Adipocyte (in vitro differentiated cells): ENCODE data around the gene LEF1.
A peak's percentile ranks its signal among the peaks of the same experiment; 100 is the strongest.
"Not testable (repeated sequence)": the region's sequence is repeated elsewhere in the genome, so short reads cannot be mapped to it uniquely, and the experiment has no call there.

Source experiments
- DNase-seq: peaks from one replicate; pipeline ENCODE4 v3.0.0-alpha.2; 2015; ENCODE audit warnings: low read depth
- H3K27me3 ChIP-seq: replicated peaks from 2 replicates; pipeline ENCODE4 v1.7.0; 2013; ENCODE audit warnings: mild to moderate bottlenecking, low read length, moderate library complexity; ENCODE audit not compliant: control insufficient read depth, insufficient read depth
- H3K36me3 ChIP-seq: 2 replicates; pipeline ENCODE4 v1.7.0; 2013; ENCODE audit warnings: low read length, mild to moderate bottlenecking, moderate library complexity; ENCODE audit not compliant: control insufficient read depth, insufficient read depth, severe bottlenecking
- H3K4me1 ChIP-seq: 2 replicates; pipeline ENCODE4 v1.7.0; 2013; ENCODE audit warnings: mild to moderate bottlenecking, low read length, moderate library complexity; ENCODE audit not compliant: control insufficient read depth, insufficient read depth
- H3K4me3 ChIP-seq: 2 replicates; pipeline ENCODE4 v1.7.0; 2013; ENCODE audit warnings: mild to moderate bottlenecking, low read length, moderate library complexity
- H3K9ac ChIP-seq: 2 replicates; pipeline ENCODE4 v1.7.0; 2013; ENCODE audit warnings: mild to moderate bottlenecking, low read length, moderate library complexity
- H3K9me3 ChIP-seq: 2 replicates; pipeline ENCODE4 v1.7.0; 2013; ENCODE audit warnings: mild to moderate bottlenecking, low read length, moderate library complexity; ENCODE audit not compliant: control insufficient read depth

The LEF1 gene

DNA sequence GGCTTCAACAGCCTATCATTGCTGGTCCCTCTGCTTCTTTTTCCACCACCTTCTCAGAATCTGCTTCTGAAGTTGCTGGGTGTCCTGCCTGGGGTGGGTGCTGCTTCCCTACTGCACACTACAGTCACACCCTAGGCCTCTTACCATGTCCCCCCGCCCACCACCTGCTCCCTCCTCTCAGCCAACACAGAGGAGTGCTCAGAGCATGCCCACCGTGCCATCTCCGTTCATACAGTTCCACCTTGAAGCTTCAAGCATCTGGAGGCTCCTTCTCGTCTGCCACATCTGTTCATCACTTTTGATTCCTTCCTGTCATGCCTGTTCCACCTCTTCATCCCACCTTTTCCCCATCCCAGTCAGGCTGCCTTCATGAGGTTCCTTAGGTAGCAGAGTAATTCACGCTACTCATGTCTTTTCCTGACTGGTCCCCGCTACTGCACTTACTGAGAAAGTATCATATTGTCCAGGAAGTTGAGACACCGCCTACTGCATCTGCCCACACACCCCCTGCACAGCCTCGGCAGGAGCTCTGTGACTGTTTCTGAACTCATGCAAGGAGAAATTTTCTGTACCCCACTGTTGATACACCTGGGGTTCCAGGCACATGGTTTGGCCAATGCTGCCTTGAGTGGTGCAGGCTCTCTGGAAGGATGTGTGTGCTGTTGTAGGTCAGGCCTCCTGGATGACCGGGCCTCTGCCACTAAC, 139.6 kb downstream of the LEF1 start:
- peaks cover 28% of the 10 kb centered on the region for H3K4me1 ChIP-seq
- H3K9me3 ChIP-seq, result no peaks in the 10 kb centered on the region
- no peak overlapping the region for H3K4me3 ChIP-seq
- H3K27me3 ChIP-seq, result no peaks in the 10 kb centered on the region
- peaks cover 88% of the 10 kb centered on the region for H3K36me3 ChIP-seq
- H3K9ac ChIP-seq, result no peak overlapping the region
- DNase-seq, result no peak

DNA sequence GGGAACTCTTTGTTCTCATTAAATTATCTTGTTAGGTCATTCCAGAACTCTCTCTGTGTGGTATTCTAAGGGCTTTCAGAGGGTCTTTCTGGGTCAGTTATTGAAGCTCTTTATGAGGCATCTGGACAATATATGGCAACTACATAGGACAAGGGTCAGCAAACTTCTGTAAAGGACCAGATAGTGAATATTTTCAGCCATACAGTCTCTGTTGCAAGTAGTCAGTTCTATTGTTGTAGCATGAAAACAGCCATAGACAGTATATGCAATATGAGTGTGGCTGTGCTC, 143.9 kb downstream of the LEF1 start:
- Histone ChIP-seq H3K9me3 (no peaks in the 10 kb centered on the region), H3K4me3 (no peak overlapping the region), H3K36me3 (peaks cover 95% of the 10 kb centered on the region), H3K27me3 (no peaks in the 10 kb centered on the region), H3K4me1 (peaks cover 2% of the 10 kb centered on the region), H3K9ac (no peak overlapping the region)
- DNase-seq, result no peak

DNA sequence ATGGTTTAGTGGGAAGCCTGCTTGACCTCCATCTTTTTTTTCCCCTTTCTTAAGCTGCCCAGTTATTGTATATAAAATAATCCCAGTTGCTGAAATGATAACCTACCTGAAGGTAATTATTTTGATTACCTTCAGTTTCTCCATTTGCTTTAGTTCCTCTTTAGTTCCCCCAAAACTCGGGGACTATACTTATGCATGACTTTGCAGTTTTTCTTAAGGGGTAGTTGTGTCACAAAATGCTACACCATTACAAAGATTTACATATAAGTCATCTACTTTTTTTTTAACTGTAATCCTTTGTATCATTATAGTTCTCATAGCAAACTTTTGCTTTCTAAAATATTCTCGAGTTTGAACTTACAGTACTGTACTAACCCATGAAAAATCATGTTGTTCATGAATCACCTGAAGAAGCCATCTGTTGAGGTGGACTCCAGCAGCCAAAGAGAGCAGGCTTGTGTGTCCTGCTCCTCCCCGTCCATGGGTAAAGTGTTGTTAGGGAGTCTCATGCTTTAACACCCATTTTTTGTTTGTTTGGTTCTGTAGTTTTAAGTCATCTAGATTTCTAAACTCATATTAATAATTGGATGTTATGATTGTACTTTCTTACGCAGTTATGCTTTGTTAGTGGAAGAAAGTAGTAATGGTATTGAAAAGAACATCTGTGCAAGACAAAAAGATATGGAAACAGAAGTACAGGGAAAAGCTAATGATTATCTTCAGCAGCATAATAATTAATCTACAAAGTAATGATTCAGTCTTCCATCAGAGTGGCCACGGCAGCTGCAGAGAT, 144.5 kb downstream of the LEF1 start:
- no peaks in the 10 kb centered on the region for H3K27me3 ChIP-seq
- no peaks in the 10 kb centered on the region for H3K4me1 ChIP-seq
- no peak overlapping the region for H3K9ac ChIP-seq
- DNase-seq, result no peak
- H3K36me3 ChIP-seq, result peaks cover 96% of the 10 kb centered on the region
- no peak overlapping the region for H3K4me3 ChIP-seq
- H3K9me3 ChIP-seq, result no peaks in the 10 kb centered on the region

DNA sequence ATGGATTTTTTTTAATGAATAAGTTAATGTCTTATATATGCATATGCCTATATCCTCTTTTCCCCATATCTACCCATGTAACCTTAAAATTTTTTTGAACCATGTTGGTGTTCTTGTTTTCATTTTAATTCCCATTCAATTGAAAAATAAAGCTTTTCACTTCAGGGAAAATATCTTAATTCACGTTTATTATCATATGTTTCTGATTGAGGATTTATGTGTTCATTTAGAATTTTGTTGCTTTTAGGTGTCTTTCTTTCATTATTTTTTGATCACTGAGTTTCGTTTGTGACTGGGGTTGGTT, 149.9 kb downstream of the LEF1 start:
- H3K27me3 ChIP-seq, result no peaks in the 10 kb centered on the region
- no peak overlapping the region for H3K9ac ChIP-seq
- DNase-seq, result no peak
- H3K4me1 ChIP-seq, result no peaks in the 10 kb centered on the region
- no peak overlapping the region for H3K4me3 ChIP-seq
- peaks cover 88% of the 10 kb centered on the region for H3K36me3 ChIP-seq
- no peaks in the 10 kb centered on the region for H3K9me3 ChIP-seq

DNA sequence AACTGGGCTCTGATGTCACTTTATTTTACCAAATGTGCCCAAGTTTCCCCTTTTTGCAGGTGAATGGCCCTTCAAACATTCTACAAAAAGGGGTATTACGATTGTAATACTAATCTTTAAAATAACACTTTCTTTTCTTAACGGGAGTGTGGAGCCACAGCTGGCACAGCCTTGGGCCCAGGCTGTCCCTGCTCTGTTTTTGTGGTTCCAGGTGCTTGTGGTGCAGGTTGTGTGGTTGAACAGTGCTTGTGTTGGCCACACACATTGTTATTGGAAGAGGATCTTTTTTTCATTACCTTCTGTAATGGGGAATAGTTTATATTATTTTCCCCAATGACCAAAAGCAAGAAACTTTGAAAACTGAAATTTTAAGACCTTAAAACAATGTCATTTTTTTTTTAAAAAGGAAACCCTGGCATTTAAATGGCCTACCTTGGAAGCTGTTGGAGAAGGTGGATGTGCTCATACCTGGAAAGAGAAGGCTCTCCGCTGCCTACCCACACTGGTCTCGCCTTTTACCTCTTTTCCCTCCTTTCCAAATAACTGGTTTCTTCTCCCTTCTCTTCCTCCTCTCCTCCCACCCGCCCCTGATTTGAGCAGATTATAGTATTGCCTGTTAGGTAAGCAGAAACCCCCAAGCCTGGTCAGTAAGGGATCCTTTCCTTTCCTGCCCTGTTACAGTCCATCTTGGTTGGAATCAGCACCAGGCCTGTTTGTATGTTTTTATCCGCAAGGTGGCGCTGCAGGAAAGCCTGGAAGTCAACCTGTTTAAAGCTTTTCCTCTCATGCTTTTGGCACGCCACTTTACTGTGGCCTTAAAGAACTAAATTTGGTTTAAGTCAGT, 150.5 kb downstream of the LEF1 start:
- Histone ChIP-seq H3K9ac (no peak overlapping the region), H3K36me3 (peaks cover 88% of the 10 kb centered on the region), H3K27me3 (no peaks in the 10 kb centered on the region), H3K4me1 (no peaks in the 10 kb centered on the region), H3K9me3 (no peaks in the 10 kb centered on the region), H3K4me3 (no peak overlapping the region)
- DNase-seq, result peak; percentile 88

DNA sequence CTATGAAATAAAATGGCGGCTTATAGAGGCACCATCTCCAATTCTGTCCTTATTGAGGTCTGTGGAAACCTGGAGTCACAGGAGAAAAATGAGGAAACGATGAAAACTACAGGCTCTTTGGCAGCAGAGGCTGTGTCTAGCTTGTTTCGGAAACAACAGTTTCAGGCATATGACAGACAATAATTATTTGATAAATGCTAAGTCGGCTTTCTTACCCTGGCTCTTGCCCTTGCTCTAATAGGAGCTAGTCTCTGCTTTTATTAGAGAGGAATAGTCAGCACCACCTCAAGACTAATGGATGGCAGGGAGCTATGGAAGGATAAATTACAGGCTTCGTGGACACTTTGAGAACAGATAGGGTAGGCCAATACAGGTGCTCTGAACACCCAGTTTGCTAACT, 154.8 kb downstream of the LEF1 start:
- no peaks in the 10 kb centered on the region for H3K9me3 ChIP-seq
- H3K27me3 ChIP-seq, result no peaks in the 10 kb centered on the region
- H3K4me3 ChIP-seq, result no peak overlapping the region
- H3K36me3 ChIP-seq, result peaks cover 69% of the 10 kb centered on the region
- no peak overlapping the region for H3K9ac ChIP-seq
- DNase-seq, result no peak
- H3K4me1 ChIP-seq, result peaks cover 17% of the 10 kb centered on the region

DNA sequence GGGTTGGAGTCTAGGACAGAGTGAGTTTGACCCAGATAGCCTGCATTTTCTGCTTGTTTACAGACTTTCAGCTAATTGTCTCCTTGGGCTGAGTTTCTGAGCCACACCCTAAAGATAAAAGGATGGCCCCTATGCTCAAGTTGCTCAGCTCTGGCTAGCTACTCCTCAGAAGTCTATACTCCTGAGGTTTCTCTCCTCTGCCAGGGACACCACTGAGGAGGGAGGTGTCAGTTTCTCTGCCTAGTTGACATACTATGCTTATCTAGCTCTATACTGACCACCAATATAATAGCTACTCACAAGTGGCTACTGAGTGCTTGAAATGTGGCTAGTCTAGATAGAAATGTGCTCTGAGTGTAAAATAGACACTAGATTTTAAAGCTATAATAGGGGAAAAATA, 155.4 kb downstream of the LEF1 start:
- Histone ChIP-seq H3K4me1 (peaks cover 24% of the 10 kb centered on the region), H3K36me3 (peaks cover 69% of the 10 kb centered on the region), H3K27me3 (no peaks in the 10 kb centered on the region), H3K9ac (no peak overlapping the region), H3K4me3 (no peak overlapping the region), H3K9me3 (no peaks in the 10 kb centered on the region)
- no peak for DNase-seq

DNA sequence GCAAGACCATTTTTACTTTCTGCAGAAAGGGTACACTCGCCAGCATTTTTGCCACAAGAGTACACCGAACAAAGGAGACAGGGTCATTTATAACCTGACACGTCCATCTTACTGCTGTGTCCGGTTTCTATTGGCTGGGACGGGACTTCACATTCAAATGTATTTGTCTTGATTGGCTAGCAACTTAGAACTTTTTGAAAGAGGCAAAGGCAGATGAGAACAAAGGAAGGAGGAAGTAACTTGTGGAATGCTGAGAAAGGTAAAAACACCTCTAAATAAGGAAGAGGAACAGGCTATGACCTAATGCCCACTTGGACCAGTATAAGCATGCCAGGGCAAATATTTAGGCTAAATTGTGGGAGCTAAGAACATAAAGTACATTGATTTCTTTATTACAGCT, 156.3 kb downstream of the LEF1 start:
- not testable (repeated sequence) for H3K4me3 ChIP-seq, H3K27me3 ChIP-seq, DNase-seq, H3K9me3 ChIP-seq, H3K9ac ChIP-seq
- peaks cover 64% of the 10 kb centered on the region for H3K36me3 ChIP-seq
- peaks cover 25% of the 10 kb centered on the region for H3K4me1 ChIP-seq

DNA sequence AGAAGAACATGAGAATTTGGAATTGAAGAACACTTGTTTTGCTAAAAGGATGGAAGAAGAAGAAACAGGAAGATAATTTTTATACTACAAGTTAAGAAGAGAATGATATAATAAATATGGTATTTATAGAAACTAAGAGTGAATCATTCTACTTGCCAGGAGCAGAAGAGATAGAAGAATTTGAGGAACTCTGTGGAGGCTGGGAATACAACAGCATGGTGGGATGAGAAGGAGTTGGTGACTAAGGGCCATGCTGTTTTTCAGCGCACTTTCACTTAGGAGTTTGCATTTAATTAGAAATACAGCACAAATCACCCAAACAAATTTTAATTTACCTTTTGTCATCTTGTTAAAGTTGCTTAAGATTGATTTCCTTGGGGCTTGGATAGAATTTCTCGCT, 158.6 kb downstream of the LEF1 start:
- peaks cover 44% of the 10 kb centered on the region for H3K36me3 ChIP-seq

DNA sequence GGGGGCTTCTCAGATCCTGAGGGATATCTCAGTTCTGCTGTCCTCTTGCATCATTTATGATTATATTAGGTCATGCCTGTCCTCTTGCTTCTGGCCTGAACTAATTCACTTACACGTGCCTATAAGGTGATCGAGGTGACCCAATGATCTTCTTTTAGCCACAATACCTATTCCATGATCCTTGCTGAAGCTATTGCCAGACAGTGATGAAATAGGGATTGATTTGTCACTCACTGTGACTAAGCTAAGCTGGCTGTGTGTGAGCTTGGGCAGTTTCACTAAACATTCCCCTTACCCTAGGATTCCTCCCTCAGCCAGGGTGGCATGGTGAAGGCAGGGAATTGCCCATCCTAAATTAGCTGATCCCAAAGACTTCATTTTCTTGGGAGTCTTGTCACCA, 160.0 kb downstream of the LEF1 start:
- peaks cover 35% of the 10 kb centered on the region for H3K4me1 ChIP-seq
- no peaks in the 10 kb centered on the region for H3K27me3 ChIP-seq
- H3K36me3 ChIP-seq, result peaks cover 30% of the 10 kb centered on the region
- no peak overlapping the region for H3K9ac ChIP-seq
- no peak overlapping the region for H3K4me3 ChIP-seq
- DNase-seq, result peak; percentile 51
- no peaks in the 10 kb centered on the region for H3K9me3 ChIP-seq

More for the DNA sequence above, 158.6 kb downstream of the LEF1 start:
- no peaks in the 10 kb centered on the region for H3K27me3 ChIP-seq
- peak; percentile 58 for DNase-seq
- no peaks in the 10 kb centered on the region for H3K9me3 ChIP-seq
- no peak overlapping the region for H3K4me3 ChIP-seq
- peaks cover 33% of the 10 kb centered on the region for H3K4me1 ChIP-seq
- no peak overlapping the region for H3K9ac ChIP-seq

DNA sequence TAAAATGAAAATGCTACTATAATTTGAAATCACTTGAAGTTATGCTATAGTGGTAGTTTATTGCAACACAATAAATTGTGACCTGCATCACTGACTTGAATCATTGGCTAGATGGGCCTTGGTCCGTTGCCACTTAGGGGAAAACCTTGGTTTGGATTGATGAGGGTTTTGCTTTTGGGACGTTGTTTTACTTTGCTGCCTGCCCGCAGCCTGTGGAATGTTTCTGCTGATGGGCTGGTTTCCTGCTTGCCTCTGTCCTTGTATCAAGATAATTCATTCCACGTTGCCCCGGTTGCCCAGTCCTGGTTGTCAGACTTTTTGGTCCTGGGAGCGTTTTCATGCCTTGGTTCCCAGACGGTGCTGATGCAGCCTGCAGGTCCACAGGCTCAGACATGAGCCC, 160.7 kb downstream of the LEF1 start:
- H3K4me1 ChIP-seq, result peaks cover 35% of the 10 kb centered on the region
- DNase-seq, result no peak
- H3K9me3 ChIP-seq, result no peaks in the 10 kb centered on the region
- no peak overlapping the region for H3K4me3 ChIP-seq
- peaks cover 24% of the 10 kb centered on the region for H3K36me3 ChIP-seq
- no peak overlapping the region for H3K9ac ChIP-seq
- H3K27me3 ChIP-seq, result no peaks in the 10 kb centered on the region
